GM18520 (cell line): ENCODE measurements around the gene DHRS12.

ENCODE experiments used
- ATAC-seq: cut with Tn5 transposase; IDR thresholded peaks from one replicate; pipeline ENCODE4 v1.9.1; 2021; ENCODE audit not compliant: unreplicated experiment

The DHRS12 gene

GRCh38 chr13:51803422-51804294 lies at the start of gene DHRS12:
DHRS12 (minus strand) TSS chr13:51804163; CDS start chr13:51799659, 4,504 bp downstream.
- ATAC-seq = peak; percentile 63

GRCh38 chr13:51849145-51850101 lies 45.5 kb upstream of the DHRS12 start:
- no peak for ATAC-seq

- no peak for ATAC-seq
Observed at GRCh38 chr13:51848674-51849073, 44.7 kb upstream of the DHRS12 start.

- ATAC-seq = no peak
Observed at GRCh38 chr13:51846756-51847155, 42.8 kb upstream of the DHRS12 start.

- no peak for ATAC-seq
Observed at GRCh38 chr13:51845574-51846318, 41.8 kb upstream of the DHRS12 start.

GRCh38 chr13:51844862-51845573 lies 41.1 kb upstream of the DHRS12 start, which contains the start of gene TMEM272:
TMEM272 (minus strand) TSS chr13:51845177; CDS start chr13:51838530, 6,647 bp downstream.
- ATAC-seq = no peak

- no peak for ATAC-seq
Observed at GRCh38 chr13:51843529-51843928, 39.6 kb upstream of the DHRS12 start.

GRCh38 chr13:51841732-51842131 lies 37.8 kb upstream of the DHRS12 start:
- ATAC-seq = no peak

- ATAC-seq = no peak
Observed at GRCh38 chr13:51840917-51841316, 37.0 kb upstream of the DHRS12 start.

- ATAC-seq = no peak
Observed at GRCh38 chr13:51839711-51840540, 36.0 kb upstream of the DHRS12 start.

- ATAC-seq = no peak
Observed at GRCh38 chr13:51838240-51838846, 34.4 kb upstream of the DHRS12 start.

- no peak for ATAC-seq
Observed at GRCh38 chr13:51837016-51837415, 33.1 kb upstream of the DHRS12 start.

GRCh38 chr13:51834581-51835171 lies 30.7 kb upstream of the DHRS12 start:
- no peak for ATAC-seq

- ATAC-seq = no peak
Observed at GRCh38 chr13:51833980-51834379, 30.0 kb upstream of the DHRS12 start.

- ATAC-seq = peak; percentile 68
Observed at GRCh38 chr13:51832471-51833152, 28.6 kb upstream of the DHRS12 start.

GRCh38 chr13:51831519-51831918 lies 27.6 kb upstream of the DHRS12 start:
- ATAC-seq = no peak

- ATAC-seq = no peak
Observed at GRCh38 chr13:51829568-51829899, 25.6 kb upstream of the DHRS12 start.
